ENCODE data around the gene CBX3.
"Not testable (repeated sequence)": the region's sequence is repeated elsewhere in the genome, so short reads cannot be mapped to it uniquely, and the experiment has no call there.

The CBX3 gene

GRCh38 chr7:26201247-26202018 is at the start of gene CBX3:
Gene CBX3 (plus strand): TSS chr7:26201745. CDS start chr7:26202999, 1,254 bp downstream.
- DNase-seq, result peak; percentile 95 to 96

- DNase-seq, result peak; percentile 88 to 91
These were observed 49.4 kb upstream of the CBX3 start, which contains the start of gene NFE2L3 for GRCh38 chr7:26151953-26152781. Gene NFE2L3 (plus strand): TSS chr7:26152198. CDS start chr7:26152499, 301 bp downstream.

DNA sequence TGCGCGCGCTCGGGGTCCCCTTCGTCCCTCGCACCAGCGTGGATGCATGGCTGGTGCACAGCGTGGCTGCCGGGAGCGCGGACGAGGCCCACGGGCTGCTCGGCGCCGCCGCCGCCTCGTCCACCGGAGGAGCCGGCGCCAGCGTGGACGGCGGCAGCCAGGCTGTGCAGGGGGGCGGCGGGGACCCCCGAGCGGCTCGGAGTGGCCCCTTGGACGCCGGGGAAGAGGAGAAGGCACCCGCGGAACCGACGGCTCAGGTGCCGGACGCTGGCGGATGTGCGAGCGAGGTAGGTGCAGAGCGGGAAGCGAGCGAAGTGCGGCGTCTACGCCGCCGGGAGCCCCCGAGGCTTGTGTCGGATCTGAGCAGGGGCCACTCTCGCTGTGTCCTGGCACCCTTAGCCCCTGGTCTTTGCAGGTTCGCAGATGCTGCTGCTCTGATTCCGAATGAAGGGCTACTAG is 48.7 kb upstream of the CBX3 start:
- DNase-seq, result not testable (repeated sequence)

DNA sequence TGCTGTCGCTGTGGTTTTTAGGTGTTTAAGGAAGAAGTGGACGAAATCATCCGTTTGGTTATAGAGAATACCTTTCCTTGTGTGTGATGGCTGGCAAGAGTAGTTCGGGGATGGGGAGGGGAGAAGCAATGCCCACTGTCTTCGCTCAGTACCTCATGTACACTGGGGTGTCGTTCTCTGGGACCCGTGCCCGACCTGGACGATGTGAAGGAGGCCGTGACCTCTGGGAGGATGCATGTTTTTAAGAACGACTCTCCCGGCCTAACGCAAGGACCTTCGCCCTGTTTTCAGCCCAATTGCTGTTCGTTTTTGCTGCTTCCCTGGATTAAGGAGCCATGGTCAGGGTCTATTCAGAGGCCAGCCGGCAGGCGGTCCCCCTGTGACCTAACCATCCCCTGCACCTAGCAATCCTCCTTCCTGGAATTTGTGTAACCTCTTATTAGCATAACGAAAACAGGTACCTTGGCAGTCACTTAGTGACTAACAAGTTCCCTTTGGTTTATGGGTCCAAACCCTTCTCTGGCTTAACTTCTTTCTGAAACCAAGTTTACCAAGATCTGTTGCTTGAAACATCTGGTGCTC is 48.2 kb upstream of the CBX3 start:
- no peak for DNase-seq

GRCh38 chr7:26153823-26154783 is 47.4 kb upstream of the CBX3 start:
- DNase-seq, result no peak

GRCh38 chr7:26155531-26156375 is 45.8 kb upstream of the CBX3 start:
- DNase-seq, result no peak

DNA sequence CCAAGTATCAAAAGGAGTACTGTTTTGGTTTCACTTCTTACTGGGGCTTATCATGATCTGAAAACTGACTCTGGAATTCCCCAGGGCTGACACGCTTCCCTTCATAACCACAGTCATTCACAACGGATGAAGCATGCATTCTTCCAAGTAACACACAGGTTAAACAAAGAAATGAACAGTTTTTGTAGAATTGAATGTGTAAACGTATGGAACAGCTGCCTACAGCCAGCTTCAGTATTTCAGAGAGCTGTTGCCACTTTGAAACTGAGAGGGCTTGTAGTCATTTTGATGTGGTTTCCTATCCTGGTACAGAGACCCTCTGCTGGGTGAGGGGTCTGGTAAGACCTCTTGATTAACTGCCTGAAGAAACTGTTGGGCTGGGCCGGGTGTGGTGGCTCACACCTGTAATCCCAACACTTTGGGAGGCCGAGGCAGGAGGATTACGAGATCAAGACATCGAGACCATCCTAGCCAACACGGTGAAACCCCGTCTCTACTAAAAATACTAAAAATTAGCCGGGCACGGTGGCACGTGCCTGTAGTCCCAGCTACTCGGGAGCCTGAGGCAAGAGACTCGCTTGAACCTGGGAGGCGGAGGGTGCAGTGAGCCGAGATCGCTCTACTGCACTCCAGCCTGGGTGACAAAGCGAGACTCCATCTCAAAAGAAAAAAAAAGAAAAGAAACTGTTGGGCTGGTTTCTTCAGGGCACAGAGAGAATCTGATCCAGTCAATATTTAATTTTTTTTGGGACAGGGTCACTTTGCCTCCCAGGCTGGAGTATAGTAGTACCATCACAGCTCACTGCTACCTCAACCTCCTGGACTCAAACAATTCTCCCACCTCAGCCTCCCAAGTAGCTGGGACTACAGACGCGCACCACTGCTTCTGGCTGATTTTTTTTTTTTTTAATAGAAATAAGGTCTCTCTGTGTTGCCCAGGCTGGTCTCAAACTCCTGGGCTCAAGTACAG is 44.8 kb upstream of the CBX3 start:
- DNase-seq, result no peak

GRCh38 chr7:26157520-26158105 is 43.9 kb upstream of the CBX3 start:
- DNase-seq, result peak in 1 of 2 experiments; percentile 41

DNA sequence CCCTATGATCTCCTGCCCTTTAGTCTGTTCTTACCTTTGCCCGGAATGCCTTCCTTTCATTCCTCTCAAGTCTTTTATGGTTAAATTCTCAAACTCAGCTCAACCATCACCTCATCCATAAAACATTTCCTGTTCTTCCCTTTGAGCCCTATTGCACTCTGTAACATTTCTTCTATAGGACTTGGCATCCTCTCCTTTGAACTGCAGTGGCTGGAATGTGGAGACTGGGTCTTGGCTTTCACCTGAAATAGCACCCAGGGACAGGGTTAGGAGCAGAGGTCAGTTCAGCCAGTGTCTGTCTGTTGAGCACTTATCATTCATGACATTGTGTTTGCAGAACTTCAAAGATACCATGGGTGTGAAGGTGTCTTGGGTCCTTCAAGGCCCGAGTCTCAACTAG is 42.3 kb upstream of the CBX3 start:
- DNase-seq, result no peak

- no peak for DNase-seq
These were observed 40.6 kb upstream of the CBX3 start for GRCh38 chr7:26160896-26161295.

DNA sequence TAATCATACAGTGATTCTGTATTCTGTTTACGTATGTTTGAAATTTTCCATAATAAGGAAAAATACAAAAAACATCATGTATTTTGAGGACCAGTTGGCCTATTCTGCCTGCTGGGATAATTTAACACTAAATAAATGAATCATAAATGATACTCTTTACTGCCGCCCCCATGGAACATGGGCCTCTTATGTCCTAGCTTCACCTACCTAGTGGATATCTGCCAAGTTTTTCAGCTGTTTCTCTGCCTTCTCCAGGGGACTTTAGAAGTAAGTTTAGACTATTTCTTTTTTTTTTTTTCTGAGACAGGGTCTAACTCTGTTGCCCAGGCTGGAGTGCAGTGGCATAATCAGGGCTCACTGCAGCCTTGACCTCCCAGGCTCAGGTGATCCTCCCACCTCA is 39.1 kb upstream of the CBX3 start:
- peak in 1 of 2 experiments; percentile 43 for DNase-seq

- DNase-seq, result not testable (repeated sequence)
These were observed 37.7 kb upstream of the CBX3 start for GRCh38 chr7:26163804-26164203.

GRCh38 chr7:26165950-26166683 is 35.4 kb upstream of the CBX3 start:
- DNase-seq, result peak in 1 of 2 experiments; percentile 35

DNA sequence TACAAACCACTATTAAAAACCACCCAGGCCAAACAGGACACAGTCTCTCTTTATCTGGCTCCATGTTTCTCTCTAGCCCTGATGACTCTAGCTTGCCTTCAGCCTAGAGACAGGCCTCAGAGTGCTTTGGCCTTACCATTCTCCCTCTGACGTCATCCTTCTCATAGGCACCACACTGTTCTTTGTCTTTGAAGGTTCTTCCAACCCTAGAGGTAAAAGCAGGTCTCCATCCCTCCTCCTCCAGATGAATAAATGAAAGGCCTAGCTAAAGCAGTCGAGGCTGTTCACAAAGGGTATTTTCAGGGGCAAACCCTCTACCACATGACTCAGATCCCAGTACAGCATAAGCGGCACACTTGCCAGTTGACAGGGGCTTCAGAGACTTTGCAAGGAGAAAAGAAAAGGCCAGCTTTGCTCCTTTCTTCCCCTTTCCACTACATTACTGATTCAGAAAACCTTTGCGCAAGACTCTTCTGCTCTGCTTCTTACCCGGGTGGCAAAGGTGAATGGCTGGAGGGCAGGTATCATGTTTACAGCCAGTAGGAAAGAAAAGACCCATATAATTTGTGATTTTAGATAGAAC is 34.8 kb upstream of the CBX3 start:
- no peak for DNase-seq

DNA sequence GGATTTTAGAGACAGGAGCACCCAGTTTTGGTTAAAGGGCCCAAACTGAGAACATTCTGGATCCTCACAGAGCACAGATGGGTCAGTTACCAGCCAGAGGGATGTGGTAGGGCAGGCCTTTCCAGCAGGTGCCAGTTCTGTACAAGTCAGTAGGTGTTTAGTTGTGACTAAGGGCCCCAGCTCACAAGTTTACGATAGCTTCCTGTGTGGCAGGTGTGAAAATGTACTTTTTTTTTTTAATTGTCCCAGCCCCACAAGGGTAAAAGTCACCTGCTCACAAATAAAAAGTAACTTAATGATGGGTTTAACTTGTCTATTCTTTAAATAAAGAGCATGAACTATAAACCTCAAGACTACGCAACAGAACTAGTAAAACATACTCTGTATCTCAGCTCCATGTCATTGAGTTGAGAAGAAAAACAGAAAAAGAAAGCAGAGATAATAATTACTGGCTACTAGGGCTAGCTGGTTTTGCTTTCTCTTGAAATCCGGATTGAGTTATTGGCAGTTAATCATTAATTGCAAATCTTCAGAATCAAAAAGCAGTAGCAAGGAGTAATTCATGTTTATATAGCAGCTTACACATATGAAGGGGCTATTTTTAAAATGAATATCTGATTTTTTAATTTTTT is 34.1 kb upstream of the CBX3 start:
- DNase-seq, result peak in 1 of 2 experiments; percentile 22

- DNase-seq, result no peak
These were observed 33.0 kb upstream of the CBX3 start for GRCh38 chr7:26168458-26169023.

GRCh38 chr7:26169271-26169670 is 32.3 kb upstream of the CBX3 start:
- no peak for DNase-seq

- DNase-seq, result no peak
These were observed 30.9 kb upstream of the CBX3 start for GRCh38 chr7:26170663-26171062.

All from NCI-H2081 (cell line).